Measurements from ENCODE around the gene B3GNT3.

GRCh38 chr19:17836530-17836929 lies 41.6 kb downstream of the B3GNT3 start:
- TF ChIP-seq CTCF (IDR thresholded peaks at IDR 0.05): no peak
- TF ChIP-seq POLR2A (IDR thresholded peaks at IDR 0.05): no peak
